GM12878 (cell line): ENCODE measurements around the gene CCDC12. TPM values are rescaled to one million over a fixed set of nuclear protein-coding genes. Genes with fewer than 3 reads are reported as not detected.
A peak's percentile ranks its signal among the peaks of the same experiment; 100 is the strongest.

Source experiments
- ATAC-seq: fragments of 200-7000 bp; cut with Tn5 transposase; 3 replicates; pipeline ENCODE4 v1.9.1; 2020; ENCODE audit warnings: mild to moderate bottlenecking, moderate library complexity
- BruUV-seq: library from RNA; stranded (reverse); fragments of 400-500 nt; replicated peaks from 2 replicates; lab custom pipeline; 2021; lab: Mats Ljungman, UMichigan
- CTCF ChIA-PET: fragments of 300-600 bp; sonication (Branson Sonifier 250); formaldehyde crosslinking; extraction: SDS; loops from one replicate; lab custom pipeline; 2021; ENCODE audit warnings: inconsistent platforms; lab: Yijun Ruan, JAX
- POLR2A ChIA-PET: fragments of 350-600 bp; formaldehyde crosslinking; extraction: SDS; loops from one replicate; lab custom pipeline; 2021; ENCODE audit warnings: inconsistent platforms; lab: Charles Lee
- RAD21 ChIA-PET: fragments of 300-600 bp; sonication (Branson Sonifier 250); formaldehyde crosslinking; loops from one replicate; lab custom pipeline; 2023; ENCODE audit warnings: antibody characterized with exemption; ENCODE audit not compliant: unreplicated experiment; lab: Charles Lee
- SMC1A ChIA-PET: fragments of 300-600 bp; sonication (Branson Sonifier 250); formaldehyde crosslinking; loops from one replicate; lab custom pipeline; 2023; ENCODE audit not compliant: unreplicated experiment, uncharacterized antibody; lab: Charles Lee
- DNase-seq: peaks from one replicate; pipeline ENCODE4 v3.0.0-alpha.2; 2011; ENCODE audit warnings: low read depth, low spot score
- FAIRE-seq: peaks from 3 replicates; lab custom pipeline; 2011; peaks lifted over from hg19 to GRCh38; lab: Jason Lieb, UNC
- H2AFZ ChIP-seq: 2 replicates; pipeline ENCODE4 v1.6.0; 2011; ENCODE audit warnings: low read depth, low read length, control low read depth; ENCODE audit not compliant: control insufficient read depth
- H3K27ac ChIP-seq: 2 replicates; pipeline ENCODE4 v1.5.1; 2011; ENCODE audit warnings: control low read depth; ENCODE audit not compliant: control insufficient read depth, insufficient read depth
- H3K27me3 ChIP-seq, 2 experiments: replicated peaks in 1 of 2; 2 replicates each; pipeline versions ENCODE4 v1.6.0 to v1.6.1; 2011; ENCODE audit warnings: low read length in 1 of 2; ENCODE audit not compliant: control insufficient read depth in 2 of 2, insufficient read depth in 2 of 2
- H3K36me3 ChIP-seq, 2 experiments: 2 replicates each; pipeline ENCODE4 v1.5.1; 2011; ENCODE audit warnings: low read length in 1 of 2; ENCODE audit not compliant: control insufficient read depth in 2 of 2, insufficient read depth in 2 of 2
- H3K4me1 ChIP-seq: 2 replicates; pipeline ENCODE4 v1.6.1; 2011; ENCODE audit warnings: mild to moderate bottlenecking, low read length, moderate library complexity, mixed read lengths; ENCODE audit not compliant: control insufficient read depth, insufficient read depth
- H3K4me2 ChIP-seq: 2 replicates; pipeline ENCODE4 v1.6.0; 2011; ENCODE audit warnings: control low read depth; ENCODE audit not compliant: control insufficient read depth, insufficient read depth
- H3K4me3 ChIP-seq: fragments of 200-600 bp; sonication (generic); 2 replicates; pipeline ENCODE4 v1.5.1; 2016
- H3K79me2 ChIP-seq: 2 replicates; pipeline ENCODE4 v1.6.0; 2011; ENCODE audit warnings: low read length; ENCODE audit not compliant: control insufficient read depth, insufficient read depth
- H3K9ac ChIP-seq: 2 replicates; pipeline ENCODE4 v1.8.0; 2011; ENCODE audit warnings: low read length, control low read depth, mixed read lengths; ENCODE audit not compliant: control insufficient read depth, insufficient read depth
- H3K9me3 ChIP-seq: replicated peaks from 3 replicates; pipeline ENCODE4 v1.5.1; 2011; ENCODE audit warnings: mild to moderate bottlenecking, low read length; ENCODE audit not compliant: control insufficient read depth, insufficient read depth
- H4K20me1 ChIP-seq: 2 replicates; pipeline ENCODE4 v1.6.0; 2011; ENCODE audit not compliant: control insufficient read depth, insufficient read depth
- KAT2A ChIP-seq: conservative IDR thresholded peaks from 2 replicates; pipeline ENCODE4 v1.6.1; 2011; ENCODE audit warnings: low read depth, low read length; ENCODE audit not compliant: control insufficient read depth
- MXI1 ChIP-seq: fragments of 150-350 bp; IDR thresholded peaks from 2 replicates; pipeline ENCODE4 v1.6.1; 2011; ENCODE audit warnings: low read depth, mild to moderate bottlenecking, inconsistent platforms, low read length, improper control_type of control experiment
- POLR2A ChIP-seq: IDR thresholded peaks from 2 replicates; pipeline ENCODE4 v1.6.1; 2011; ENCODE audit warnings: low read depth, mild to moderate bottlenecking, low read length
- SREBF1 ChIP-seq: IDR thresholded peaks from 2 replicates; pipeline ENCODE4 v1.6.1; 2012; ENCODE audit warnings: mild to moderate bottlenecking, low read length
- TBL1XR1 ChIP-seq: IDR thresholded peaks from 2 replicates; pipeline ENCODE4 v1.6.1; 2012; ENCODE audit warnings: low read depth, low read length, improper control_type of control experiment
- ZBTB4 ChIP-seq: fragments of 450-650 bp; formaldehyde crosslinking; IDR thresholded peaks from 2 replicates; pipeline ENCODE4 v1.4.0; 2022; ENCODE audit warnings: mild to moderate bottlenecking, moderate library complexity
- WGBS: methylation state at CpG from one replicate; pipeline ENCODE4 v1.1.6; 2016; ENCODE audit warnings: low lambda C conversion rate; ENCODE audit not compliant: insufficient replicate concordance, insufficient coverage; ENCODE audit errors: missing lambda C conversion rate; 5-methylcytosine and 5-hydroxymethylcytosine counted together
- in situ Hi-C: fragments of 300-500 bp; cut with MboI; formaldehyde crosslinking; loops from 9 replicates; pipeline ENCODE4 v1.14.3; 2018; ENCODE audit warnings: mixed read lengths
- intact Hi-C: fragments of 100-400 bp; cut with micrococcal nuclease; formaldehyde crosslinking; loops from one replicate; pipeline ENCODE4 v1.14.2; 2022; ENCODE audit not compliant: unreplicated experiment
- polyA plus RNA-seq, 11 experiments: library from polyadenylated mRNA; depleted of rRNA in 4 of 11; unstranded in 6 of 11; stranded (reverse) in 5 of 11; fragments of >200 nt; fragmentation: Nextera tagmentation in 4 of 11; fragmentation: Illumina TruSeq in 1 of 11; extraction: Ambion mirVana in 4 of 11; extraction: Trizol in 1 of 11; gene quantifications; 1 replicate in 1 of 11; 2 replicates in 10 of 11; pipeline versions ENCODE4 v1.2.1 to v1.2.3, GENCODE V29; 2011 to 2016; ENCODE audit warnings: inconsistent platforms in 2 of 11, missing spikeins in 2 of 11, low read depth in 1 of 11
- total RNA-seq, 4 experiments: library from RNA; depleted of rRNA in 3 of 4; stranded (reverse); fragments of >200 nt in 3 of 4; fragmentation: Illumina TruSeq in 1 of 4; extraction: Trizol in 1 of 4; gene quantifications; 2 replicates each; pipeline versions ENCODE4 v1.2.1 to v1.2.3, GENCODE V29; 2013 to 2021
- TF ChIP-seq, protein P1 (sequence below): IDR thresholded peaks from 2 replicates; pipeline ENCODE4 v1.6.1; 2012; ENCODE audit warnings: mild to moderate bottlenecking, low read depth, low read length

Gene CCDC12
- total and polyA plus RNA-seq, 10 of the 15 experiments (the other 5 are each of a cell fraction or from before 2014, with no cell fraction given): 9.2 to 91.4 (median 61.3) TPM

GRCh38 chr3:46908986-46909534, 67.5 kb downstream of the CCDC12 start:
- DNase-seq: no peak
- intact Hi-C loops: loop anchor here (1.0 kb wide), 1 partner anchor 43 kb away; no protein-coding TSS in a partner anchor

More at GRCh38 chr3:46908986-46909534, 67.5 kb downstream of the CCDC12 start:
- TF ChIP-seq MXI1 (no peak), KAT2A (no peak), TBL1XR1 (no peak), SREBF1 (no peak), POLR2A (0 out of 2 replicates have a peak, but pooled peaks have one; percentile 14), ZBTB4 (CRISPR knock-in tag) (no peak)
- TF ChIP-seq, protein P1, sequence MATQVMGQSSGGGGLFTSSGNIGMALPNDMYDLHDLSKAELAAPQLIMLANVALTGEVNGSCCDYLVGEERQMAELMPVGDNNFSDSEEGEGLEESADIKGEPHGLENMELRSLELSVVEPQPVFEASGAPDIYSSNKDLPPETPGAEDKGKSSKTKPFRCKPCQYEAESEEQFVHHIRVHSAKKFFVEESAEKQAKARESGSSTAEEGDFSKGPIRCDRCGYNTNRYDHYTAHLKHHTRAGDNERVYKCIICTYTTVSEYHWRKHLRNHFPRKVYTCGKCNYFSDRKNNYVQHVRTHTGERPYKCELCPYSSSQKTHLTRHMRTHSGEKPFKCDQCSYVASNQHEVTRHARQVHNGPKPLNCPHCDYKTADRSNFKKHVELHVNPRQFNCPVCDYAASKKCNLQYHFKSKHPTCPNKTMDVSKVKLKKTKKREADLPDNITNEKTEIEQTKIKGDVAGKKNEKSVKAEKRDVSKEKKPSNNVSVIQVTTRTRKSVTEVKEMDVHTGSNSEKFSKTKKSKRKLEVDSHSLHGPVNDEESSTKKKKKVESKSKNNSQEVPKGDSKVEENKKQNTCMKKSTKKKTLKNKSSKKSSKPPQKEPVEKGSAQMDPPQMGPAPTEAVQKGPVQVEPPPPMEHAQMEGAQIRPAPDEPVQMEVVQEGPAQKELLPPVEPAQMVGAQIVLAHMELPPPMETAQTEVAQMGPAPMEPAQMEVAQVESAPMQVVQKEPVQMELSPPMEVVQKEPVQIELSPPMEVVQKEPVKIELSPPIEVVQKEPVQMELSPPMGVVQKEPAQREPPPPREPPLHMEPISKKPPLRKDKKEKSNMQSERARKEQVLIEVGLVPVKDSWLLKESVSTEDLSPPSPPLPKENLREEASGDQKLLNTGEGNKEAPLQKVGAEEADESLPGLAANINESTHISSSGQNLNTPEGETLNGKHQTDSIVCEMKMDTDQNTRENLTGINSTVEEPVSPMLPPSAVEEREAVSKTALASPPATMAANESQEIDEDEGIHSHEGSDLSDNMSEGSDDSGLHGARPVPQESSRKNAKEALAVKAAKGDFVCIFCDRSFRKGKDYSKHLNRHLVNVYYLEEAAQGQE: no peak
- H3K4me1 ChIP-seq: peaks cover 5% of the 10 kb centered on the region
- no peak overlapping the region for H3K4me2 ChIP-seq
- in situ Hi-C loops: no loop called here
- H3K4me3 ChIP-seq: no peak overlapping the region
- no peak overlapping the region for H3K9ac ChIP-seq
- no peaks in the 10 kb centered on the region for H3K79me2 ChIP-seq
- RAD21 ChIA-PET: interaction anchor here (0.8 to 1.6 kb wide), 14 partner anchors 8 to 207 kb away, joined by 3 to 7 read pairs (median 4); no protein-coding TSS in a partner anchor
- no peaks in the 10 kb centered on the region for H4K20me1 ChIP-seq
- H3K9me3 ChIP-seq: no peaks in the 10 kb centered on the region
- 0 out of 4 replicates have a peak, but pooled peaks cover 0 to 3% of the 10 kb centered on the region in 2 experiments for H3K36me3 ChIP-seq
- H3K27ac ChIP-seq: no peak overlapping the region
- no TSS peak for BruUV-seq
- no peaks in the 10 kb centered on the region for H3K27me3 ChIP-seq
- POLR2A ChIA-PET: interaction anchor here (0.6 kb wide), 1 partner anchor 68 kb away, joined by 3 read pairs; no protein-coding TSS in a partner anchor
- SMC1A ChIA-PET: interaction anchor here (0.5 to 1.8 kb wide), 11 partner anchors 14 to 512 kb away, joined by 3 to 8 read pairs (median 3); no protein-coding TSS in a partner anchor
- H2AFZ ChIP-seq: no peak overlapping the region
- CTCF ChIA-PET: interaction anchor here (0.5 to 1.8 kb wide), 35 partner anchors 8 to 1293 kb away, joined by 3 to 20 read pairs (median 4); no protein-coding TSS in a partner anchor
- ATAC-seq (peak; percentile 8), FAIRE-seq (no peak)
- 48% methylated on average over 8 of the region's 8 CpGs for WGBS
